Keratinocyte (primary cell): Measurements from ENCODE around the gene NTNG2. TPM values are rescaled to one million over a fixed set of nuclear protein-coding genes. Genes with fewer than 3 reads are reported as not detected.

Source experiments
- DNase-seq: peaks from one replicate; pipeline ENCODE4 v3.0.0-alpha.2; 2011; ENCODE audit warnings: low read depth, missing footprints, low spot score
- FAIRE-seq: peaks from 2 replicates; lab custom pipeline; 2011; peaks lifted over from hg19 to GRCh38; lab: Jason Lieb, UNC
- H2AFZ ChIP-seq: 2 replicates; pipeline ENCODE4 v1.6.0; 2012; ENCODE audit warnings: low read length, control low read depth, inconsistent platforms; ENCODE audit not compliant: control insufficient read depth
- H3K27ac ChIP-seq: 2 replicates; pipeline ENCODE4 v1.5.1; 2011; ENCODE audit warnings: low read length; ENCODE audit not compliant: control insufficient read depth, insufficient read depth
- H3K27me3 ChIP-seq: 3 replicates; pipeline ENCODE4 v1.6.0; 2011; ENCODE audit warnings: low read length; ENCODE audit not compliant: control insufficient read depth, insufficient read depth; ENCODE audit errors: extremely low read depth
- H3K36me3 ChIP-seq, 2 experiments: 2 replicates in 1 of 2; 3 replicates in 1 of 2; pipeline ENCODE4 v1.5.1; 2011; ENCODE audit warnings: low read length in 2 of 2, mild to moderate bottlenecking in 1 of 2; ENCODE audit not compliant: control insufficient read depth in 2 of 2, insufficient read depth in 2 of 2; ENCODE audit errors: extremely low read depth in 1 of 2
- H3K4me1 ChIP-seq: 3 replicates; pipeline ENCODE4 v1.5.1; 2011; ENCODE audit warnings: low read length; ENCODE audit not compliant: control insufficient read depth, insufficient read depth; ENCODE audit errors: extremely low read depth
- H3K4me2 ChIP-seq: 3 replicates; pipeline ENCODE4 v1.6.0; 2011; ENCODE audit warnings: low read depth, low read length; ENCODE audit not compliant: control insufficient read depth, insufficient read depth; ENCODE audit errors: extremely low read depth
- H3K4me3 ChIP-seq, 3 experiments: fragments of 200-600 bp in 1 of 3; sonication (generic) in 1 of 3; 2 replicates in 2 of 3; 3 replicates in 1 of 3; pipeline ENCODE4 v1.5.1; 2011 to 2016; ENCODE audit warnings: low read length in 3 of 3, mild to moderate bottlenecking in 3 of 3, control low read depth in 2 of 3, inconsistent platforms in 1 of 3, low read depth in 1 of 3, mixed read lengths in 1 of 3, mixed run types in 1 of 3, moderate library complexity in 1 of 3; ENCODE audit not compliant: control insufficient read depth in 2 of 3, insufficient read depth in 2 of 3; ENCODE audit errors: extremely low read depth in 1 of 3
- H3K79me2 ChIP-seq: 2 replicates; pipeline ENCODE4 v1.6.0; 2012; ENCODE audit warnings: low read length; ENCODE audit not compliant: control insufficient read depth, insufficient read depth
- H3K9ac ChIP-seq: 3 replicates; pipeline ENCODE4 v1.6.0; 2011; ENCODE audit warnings: low read length; ENCODE audit not compliant: control insufficient read depth, insufficient read depth; ENCODE audit errors: extremely low read depth
- H3K9me1 ChIP-seq: 3 replicates; pipeline ENCODE4 v1.6.0; 2011; ENCODE audit warnings: low read length; ENCODE audit not compliant: control insufficient read depth, insufficient read depth; ENCODE audit errors: extremely low read depth
- H3K9me3 ChIP-seq: 2 replicates; pipeline ENCODE4 v1.5.1; 2012; ENCODE audit warnings: low read depth, low read length; ENCODE audit not compliant: control insufficient read depth
- H4K20me1 ChIP-seq: 3 replicates; pipeline ENCODE4 v1.6.0; 2011; ENCODE audit warnings: low read length; ENCODE audit not compliant: control insufficient read depth, insufficient read depth; ENCODE audit errors: extremely low read depth
- EZH2 ChIP-seq: IDR thresholded peaks from one replicate; pipeline ENCODE4 v1.6.1; 2012; ENCODE audit warnings: inconsistent platforms, mild to moderate bottlenecking, low read length, moderate library complexity
- dilution Hi-C: fragments of 300-500 bp; cut with MboI; formaldehyde crosslinking; loops from one replicate; pipeline ENCODE4 v1.7.0; 2020; ENCODE audit warnings: low sequenced_read_pairs; ENCODE audit not compliant: extremely low pct_ligation_motif_present
- polyA plus RNA-seq, 5 experiments: library from polyadenylated mRNA; depleted of rRNA in 3 of 5; stranded (reverse) in 3 of 5; stranded (forward) in 1 of 5; unstranded in 1 of 5; fragments of >200 nt; gene quantifications; 1 replicate in 1 of 5; 2 replicates in 3 of 5; 3 replicates in 1 of 5; pipeline versions ENCODE4 v1.2.1 to v1.2.3, GENCODE V29; 2011 to 2012; ENCODE audit warnings: missing spikeins in 2 of 5, low read depth in 1 of 5, low replicate concordance in 1 of 5
- TF ChIP-seq, protein P1 (sequence below), 3 experiments: IDR thresholded peaks in 1 of 3; conservative IDR thresholded peaks in 1 of 3; optimal IDR thresholded peaks in 1 of 3; 2 replicates in 2 of 3; 3 replicates in 1 of 3; pipeline versions ENCODE3 to v1.5.1; 2011; ENCODE audit warnings: low read length in 3 of 3, mild to moderate bottlenecking in 3 of 3, moderate library complexity in 2 of 3, control low read depth in 1 of 3, inconsistent platforms in 1 of 3; ENCODE audit not compliant: insufficient read depth in 2 of 3; ENCODE audit errors: extremely low read depth in 1 of 3

NTNG2 gene
- polyA plus RNA-seq, 1 donor (not counting 4 experiments of a cell fraction or from before 2014, with no cell fraction given) = 0.05 TPM

GRCh38 chr9:132150256-132150655 lies 11.6 kb upstream of the NTNG2 start:
- Histone ChIP-seq H4K20me1 (peaks cover 3% of the 10 kb centered on the region), H2AFZ (no peak overlapping the region), H3K36me3 (no peaks in the 10 kb centered on the region), H3K9ac (no peak overlapping the region), H3K4me1 (no peaks in the 10 kb centered on the region), H3K27ac (no peak overlapping the region), H3K4me2 (no peak overlapping the region), H3K79me2 (no peaks in the 10 kb centered on the region), H3K4me3 (no peak overlapping the region), H3K27me3 (peaks cover 66% of the 10 kb centered on the region), H3K9me1 (no peaks in the 10 kb centered on the region), H3K9me3 (no peaks in the 10 kb centered on the region)
- DNase-seq = no peak
- dilution Hi-C loops = loop anchor here (25.0 kb wide), 1 partner anchor 338 kb away; no protein-coding TSS in a partner anchor
- TF ChIP-seq, protein P1, sequence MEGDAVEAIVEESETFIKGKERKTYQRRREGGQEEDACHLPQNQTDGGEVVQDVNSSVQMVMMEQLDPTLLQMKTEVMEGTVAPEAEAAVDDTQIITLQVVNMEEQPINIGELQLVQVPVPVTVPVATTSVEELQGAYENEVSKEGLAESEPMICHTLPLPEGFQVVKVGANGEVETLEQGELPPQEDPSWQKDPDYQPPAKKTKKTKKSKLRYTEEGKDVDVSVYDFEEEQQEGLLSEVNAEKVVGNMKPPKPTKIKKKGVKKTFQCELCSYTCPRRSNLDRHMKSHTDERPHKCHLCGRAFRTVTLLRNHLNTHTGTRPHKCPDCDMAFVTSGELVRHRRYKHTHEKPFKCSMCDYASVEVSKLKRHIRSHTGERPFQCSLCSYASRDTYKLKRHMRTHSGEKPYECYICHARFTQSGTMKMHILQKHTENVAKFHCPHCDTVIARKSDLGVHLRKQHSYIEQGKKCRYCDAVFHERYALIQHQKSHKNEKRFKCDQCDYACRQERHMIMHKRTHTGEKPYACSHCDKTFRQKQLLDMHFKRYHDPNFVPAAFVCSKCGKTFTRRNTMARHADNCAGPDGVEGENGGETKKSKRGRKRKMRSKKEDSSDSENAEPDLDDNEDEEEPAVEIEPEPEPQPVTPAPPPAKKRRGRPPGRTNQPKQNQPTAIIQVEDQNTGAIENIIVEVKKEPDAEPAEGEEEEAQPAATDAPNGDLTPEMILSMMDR (optimal IDR thresholded peaks at IDR 0.05 in 1 of 3, IDR thresholded peaks at IDR 0.05 in 1 of 3, conservative IDR thresholded peaks at IDR 0.05 in 1 of 3; ENCODE audit: extremely low read depth in 1 of 3, insufficient read depth in 2 of 3, low read length in 3 of 3) = no peak
- no peak for TF ChIP-seq EZH2
- no peak for FAIRE-seq

GRCh38 chr9:132151118-132151517 lies 10.7 kb upstream of the NTNG2 start:
- no peak for DNase-seq
- TF ChIP-seq, protein P1 (optimal IDR thresholded peaks at IDR 0.05 in 1 of 3, IDR thresholded peaks at IDR 0.05 in 1 of 3, conservative IDR thresholded peaks at IDR 0.05 in 1 of 3; ENCODE audit: extremely low read depth in 1 of 3, insufficient read depth in 2 of 3, low read length in 3 of 3) = no peak
- no peak for TF ChIP-seq EZH2
- Histone ChIP-seq H3K9me1 (no peaks in the 10 kb centered on the region), H3K4me1 (no peaks in the 10 kb centered on the region), H2AFZ (no peak overlapping the region), H3K27me3 (peaks cover 70% of the 10 kb centered on the region), H3K4me2 (no peak overlapping the region), H3K79me2 (no peaks in the 10 kb centered on the region), H3K9me3 (no peaks in the 10 kb centered on the region), H3K36me3 (no peaks in the 10 kb centered on the region), H4K20me1 (peaks cover 3% of the 10 kb centered on the region), H3K27ac (no peak overlapping the region), H3K4me3 (no peak overlapping the region), H3K9ac (no peak overlapping the region)
- dilution Hi-C loops = loop anchor here (25.0 kb wide), 1 partner anchor 339 kb away; no protein-coding TSS in a partner anchor
- no peak for FAIRE-seq
